HG03378 (cell line): ENCODE results near the gene ITGA8.
"Not testable (repeated sequence)": the region's sequence is repeated elsewhere in the genome, so short reads cannot be mapped to it uniquely, and the experiment has no call there.

Experiments used
- ATAC-seq: cut with Tn5 transposase; IDR thresholded peaks from one replicate; pipeline ENCODE4 v1.9.1; 2021; ENCODE audit warnings: mild to moderate bottlenecking, moderate library complexity; ENCODE audit not compliant: unreplicated experiment

ITGA8 gene

GRCh38 chr10:15567952-15568351 is 151.8 kb downstream of the ITGA8 start:
- ATAC-seq, result no peak

- no peak for ATAC-seq
Observed at GRCh38 chr10:15563246-15563645, 156.5 kb downstream of the ITGA8 start.

GRCh38 chr10:15562578-15562977 is 157.1 kb downstream of the ITGA8 start:
- ATAC-seq, result no peak

- ATAC-seq, result no peak
Observed at GRCh38 chr10:15562116-15562515, 157.6 kb downstream of the ITGA8 start.

GRCh38 chr10:15558136-15558535 is 161.6 kb downstream of the ITGA8 start:
- ATAC-seq, result no peak

- not testable (repeated sequence) for ATAC-seq
Observed at GRCh38 chr10:15557168-15557567, 162.6 kb downstream of the ITGA8 start.

GRCh38 chr10:15550950-15551349 is 168.8 kb downstream of the ITGA8 start:
- no peak for ATAC-seq

GRCh38 chr10:15548331-15548730 is 171.4 kb downstream of the ITGA8 start:
- no peak for ATAC-seq

- no peak for ATAC-seq
Observed at GRCh38 chr10:15546606-15547005, 173.1 kb downstream of the ITGA8 start.

- no peak for ATAC-seq
Observed at GRCh38 chr10:15545884-15546283, 173.8 kb downstream of the ITGA8 start.

- no peak for ATAC-seq
Observed at GRCh38 chr10:15545266-15545665, 174.5 kb downstream of the ITGA8 start.

GRCh38 chr10:15543994-15544393 is 175.7 kb downstream of the ITGA8 start:
- no peak for ATAC-seq

- no peak for ATAC-seq
Observed at GRCh38 chr10:15542817-15543216, 176.9 kb downstream of the ITGA8 start.

- no peak for ATAC-seq
Observed at GRCh38 chr10:15541376-15541775, 178.3 kb downstream of the ITGA8 start.

GRCh38 chr10:15540727-15541126 is 179.0 kb downstream of the ITGA8 start:
- no peak for ATAC-seq

- ATAC-seq, result no peak
Observed at GRCh38 chr10:15539262-15539661, 180.5 kb downstream of the ITGA8 start.

- ATAC-seq, result not testable (repeated sequence)
Observed at GRCh38 chr10:15534928-15535538, 184.7 kb downstream of the ITGA8 start.

GRCh38 chr10:15531927-15532722 is 187.6 kb downstream of the ITGA8 start:
- ATAC-seq, result no peak

GRCh38 chr10:15528859-15529239 is 190.9 kb downstream of the ITGA8 start:
- no peak for ATAC-seq

GRCh38 chr10:15526754-15527153 is 193.0 kb downstream of the ITGA8 start:
- ATAC-seq, result no peak

GRCh38 chr10:15521328-15521903 is 198.3 kb downstream of the ITGA8 start:
- no peak for ATAC-seq

- no peak for ATAC-seq
Observed at GRCh38 chr10:15518250-15518649, 201.5 kb downstream of the ITGA8 start.
